ENCODE measurements around the gene ANLN.

DNA sequence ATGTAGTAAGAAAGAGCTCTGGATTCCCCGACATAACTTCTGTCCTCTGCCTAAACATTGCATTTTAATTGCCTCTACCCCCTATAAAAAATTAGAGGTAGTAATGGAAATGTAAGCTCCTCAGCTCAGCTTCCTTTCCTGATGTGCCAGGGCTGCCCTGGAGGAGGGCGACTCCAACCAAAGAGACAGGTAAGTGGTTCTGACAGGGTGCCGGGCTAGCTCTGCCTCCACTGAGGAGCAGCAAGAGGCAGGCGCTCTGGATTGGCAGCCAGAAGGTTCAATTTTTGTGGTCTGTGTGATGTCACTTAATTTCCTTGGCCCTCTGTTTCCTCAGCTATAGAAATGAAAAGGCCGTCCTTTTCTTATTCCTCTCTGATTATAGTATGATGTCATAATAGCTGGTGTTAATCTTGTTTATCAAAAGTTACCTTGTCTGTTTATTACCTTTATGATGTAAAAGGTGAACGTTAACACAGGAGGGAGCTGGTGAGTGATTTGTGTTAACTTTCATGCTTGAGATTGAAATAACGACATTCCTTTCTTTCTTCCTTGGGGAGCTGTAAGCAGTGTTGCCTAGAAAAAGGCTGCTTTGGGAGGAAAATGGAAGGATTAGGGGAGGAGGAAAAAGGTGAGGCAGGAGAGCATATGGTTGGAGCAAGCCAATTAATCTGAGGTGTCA is 51.8 kb downstream of the ANLN start:
- TF ChIP-seq POLR2A (IDR thresholded peaks at IDR 0.05) (no peak), POLR2AphosphoS5 (IDR thresholded peaks at IDR 0.05) (no peak), EP300 (IDR thresholded peaks at IDR 0.05) (no peak)
- TF ChIP-seq, protein P1, sequence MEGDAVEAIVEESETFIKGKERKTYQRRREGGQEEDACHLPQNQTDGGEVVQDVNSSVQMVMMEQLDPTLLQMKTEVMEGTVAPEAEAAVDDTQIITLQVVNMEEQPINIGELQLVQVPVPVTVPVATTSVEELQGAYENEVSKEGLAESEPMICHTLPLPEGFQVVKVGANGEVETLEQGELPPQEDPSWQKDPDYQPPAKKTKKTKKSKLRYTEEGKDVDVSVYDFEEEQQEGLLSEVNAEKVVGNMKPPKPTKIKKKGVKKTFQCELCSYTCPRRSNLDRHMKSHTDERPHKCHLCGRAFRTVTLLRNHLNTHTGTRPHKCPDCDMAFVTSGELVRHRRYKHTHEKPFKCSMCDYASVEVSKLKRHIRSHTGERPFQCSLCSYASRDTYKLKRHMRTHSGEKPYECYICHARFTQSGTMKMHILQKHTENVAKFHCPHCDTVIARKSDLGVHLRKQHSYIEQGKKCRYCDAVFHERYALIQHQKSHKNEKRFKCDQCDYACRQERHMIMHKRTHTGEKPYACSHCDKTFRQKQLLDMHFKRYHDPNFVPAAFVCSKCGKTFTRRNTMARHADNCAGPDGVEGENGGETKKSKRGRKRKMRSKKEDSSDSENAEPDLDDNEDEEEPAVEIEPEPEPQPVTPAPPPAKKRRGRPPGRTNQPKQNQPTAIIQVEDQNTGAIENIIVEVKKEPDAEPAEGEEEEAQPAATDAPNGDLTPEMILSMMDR (IDR thresholded peaks at IDR 0.05) = no peak

Data from sigmoid colon (tissue), 4 donors.